Transverse colon (tissue), 4 donors: Measurements from ENCODE around the gene TANGO2. TPM values are rescaled to one million over a fixed set of nuclear protein-coding genes. Genes with fewer than 3 reads are reported as not detected.

Experiments used
- DNase-seq: peaks from one replicate; pipeline ENCODE4 v3.0.0-alpha.2; 2019
- H3K27ac ChIP-seq, 4 donors: fragments of 200-600 bp; sonication (generic); 2 replicates each; pipeline ENCODE4 v1.5.1; 2016 to 2018; ENCODE audit warnings: inconsistent platforms in 4 of 4
- H3K27me3 ChIP-seq: fragments of 200-600 bp; sonication (generic); 2 replicates; pipeline ENCODE4 v1.5.1; 2017; ENCODE audit warnings: inconsistent platforms
- H3K36me3 ChIP-seq, 4 donors: fragments of 200-600 bp; sonication (generic); 2 replicates each; pipeline ENCODE4 v1.5.1; 2017 to 2019; ENCODE audit warnings: inconsistent platforms in 4 of 4
- H3K4me1 ChIP-seq, 4 donors: fragments of 200-600 bp; sonication (generic); 2 replicates each; pipeline ENCODE4 v1.5.1; 2017 to 2020; ENCODE audit warnings: inconsistent platforms in 4 of 4
- H3K4me3 ChIP-seq, 4 donors: fragments of 200-600 bp; sonication (generic); 1 replicate in 1 of 4; 2 replicates in 3 of 4; pipeline versions ENCODE4 v1.5.1 to v1.6.1; 2017 to 2019; ENCODE audit warnings: inconsistent platforms in 4 of 4
- H3K9me3 ChIP-seq, 2 donors: fragments of 200-600 bp; sonication (generic); 2 replicates each; pipeline ENCODE4 v1.5.1; 2017 to 2019; ENCODE audit warnings: inconsistent platforms in 2 of 2
- CTCF ChIP-seq, 5 experiments: fragments of 200-600 bp in 3 of 5; fragments of 450-650 bp in 2 of 5; sonication (generic) in 3 of 5; IDR thresholded peaks; 1 replicate in 2 of 5; 2 replicates in 3 of 5; pipeline ENCODE4 v1.5.1; 2016 to 2017; ENCODE audit warnings: antibody characterized with exemption in 5 of 5, inconsistent platforms in 3 of 5, mild to moderate bottlenecking in 2 of 5, moderate library complexity in 1 of 5
- EP300 ChIP-seq: sonication (generic); formaldehyde crosslinking; IDR thresholded peaks from one replicate; pipeline ENCODE4 v1.6.1; 2017; ENCODE audit warnings: antibody characterized with exemption, low read depth
- POLR2A ChIP-seq: fragments of 450-650 bp; IDR thresholded peaks from one replicate; pipeline ENCODE4 v1.6.1; 2016; ENCODE audit warnings: antibody characterized with exemption, mild to moderate bottlenecking, moderate library complexity
- POLR2AphosphoS5 ChIP-seq, 3 donors: sonication (generic); formaldehyde crosslinking; IDR thresholded peaks; one replicate each; pipeline ENCODE4 v1.6.1; 2016; ENCODE audit warnings: antibody characterized with exemption in 3 of 3
- WGBS, 2 donors: methylation state at CpG; one replicate each; pipeline ENCODE4 v1.1.5; 2018; ENCODE audit warnings: low coverage in 1 of 2; 5-methylcytosine and 5-hydroxymethylcytosine counted together
- in situ Hi-C, 4 donors: fragments of 200-750 bp; cut with MboI; loops; one replicate each; pipeline versions ENCODE4 v1.15.0 to v1.15.1; 2017; ENCODE audit warnings: low sequenced_read_pairs in 3 of 4, low pct_ligation_motif_present in 1 of 4, low pct_unique_long_range_greater_than_20kb in 1 of 4
- intact Hi-C: fragments of 100-400 bp; cut with DNase I; formaldehyde crosslinking; loops from one replicate; pipeline ENCODE4 v1.15.1; 2023; ENCODE audit warnings: low total_unique reads
- total RNA-seq, 4 donors: library from RNA; depleted of rRNA; stranded (reverse); fragments of >200 nt; gene quantifications; one replicate each; pipeline ENCODE4 v1.1.0, GENCODE V29; 2016

TANGO2 gene
- total RNA-seq, 4 donors from 2014 or later: 32.9 to 101 (median 50.6) TPM

- H3K27ac ChIP-seq: peak overlapping the region in 3 of 4 donors; percentile 21 to 87 (median 81)
- H3K36me3 ChIP-seq: no peaks in the 10 kb centered on the region
- TF ChIP-seq POLR2AphosphoS5 (IDR thresholded peaks at IDR 0.05) (no peak), EP300 (no peak), CTCF (IDR thresholded peaks at IDR 0.05) (no peak), POLR2A (no peak)
- H3K4me3 ChIP-seq: no peak overlapping the region
- H3K9me3 ChIP-seq: no peaks in the 10 kb centered on the region
- no peak for DNase-seq
- H3K4me1 ChIP-seq: peaks cover 14 to 24% (median 20%) of the 10 kb centered on the region in 4 donors
- WGBS, 2 donors: 74 to 82% methylated on average over 3 to 10 of the region's 10 CpGs
- no peaks in the 10 kb centered on the region for H3K27me3 ChIP-seq
- in situ Hi-C loops: loop anchor here in 1 of 4 donors (10.0 kb wide), 1 partner anchor 58 kb away; no protein-coding TSS in a partner anchor
- intact Hi-C loops: no loop called here
Observed at GRCh38 chr22:20022978-20023613, 2.2 kb downstream of the TANGO2 start.

GRCh38 chr22:20024225-20024624, 3.3 kb downstream of the TANGO2 start:
- Histone ChIP-seq H3K4me1 (peaks cover 14 to 24% (median 20%) of the 10 kb centered on the region in 4 donors), H3K4me3 (no peak overlapping the region), H3K9me3 (no peaks in the 10 kb centered on the region), H3K36me3 (no peaks in the 10 kb centered on the region), H3K27ac (no peak overlapping the region), H3K27me3 (no peaks in the 10 kb centered on the region)
- no peak for DNase-seq
- intact Hi-C loops (no loop called here), in situ Hi-C loops (loop anchor here in 1 of 4 donors (10.0 kb wide), 1 partner anchor 59 kb away; no protein-coding TSS in a partner anchor)
- TF ChIP-seq POLR2A (no peak), POLR2AphosphoS5 (IDR thresholded peaks at IDR 0.05) (no peak), EP300 (no peak), CTCF (IDR thresholded peaks at IDR 0.05) (no peak)
- WGBS, 2 donors: 78% methylated on average over 13 of the region's 13 CpGs; no CpG with 5 or more reads in 1 of the 2 donors

- 92 to 93% methylated on average over 5 to 15 of the region's 15 CpGs for WGBS, 2 donors
- in situ Hi-C loops (loop anchor here in 1 of 4 donors (10.0 kb wide), 1 partner anchor 60 kb away; no protein-coding TSS in a partner anchor), intact Hi-C loops (no loop called here)
- H3K27ac ChIP-seq: no peak overlapping the region
- no peak for TF ChIP-seq POLR2AphosphoS5 (IDR thresholded peaks at IDR 0.05)
- TF ChIP-seq CTCF (IDR thresholded peaks at IDR 0.05): no peak
- H3K9me3 ChIP-seq: no peaks in the 10 kb centered on the region
- H3K4me1 ChIP-seq: peaks cover 14 to 24% (median 20%) of the 10 kb centered on the region in 4 donors
- no peak for DNase-seq
- no peaks in the 10 kb centered on the region for H3K27me3 ChIP-seq
- no peaks in the 10 kb centered on the region for H3K36me3 ChIP-seq
- H3K4me3 ChIP-seq: no peak overlapping the region
Observed at GRCh38 chr22:20024650-20025397, 3.9 kb downstream of the TANGO2 start.

- DNase-seq: no peak
- intact Hi-C loops: no loop called here
- WGBS, 2 donors: 96 to 100% methylated on average over 1 to 13 of the region's 13 CpGs
Observed at GRCh38 chr22:20025401-20026203, 4.7 kb downstream of the TANGO2 start.

More at GRCh38 chr22:20025401-20026203, 4.7 kb downstream of the TANGO2 start:
- H3K27me3 ChIP-seq: no peaks in the 10 kb centered on the region
- no peaks in the 10 kb centered on the region for H3K9me3 ChIP-seq
- no peak overlapping the region for H3K27ac ChIP-seq
- no peaks in the 10 kb centered on the region for H3K36me3 ChIP-seq
- H3K4me1 ChIP-seq: peaks cover 10 to 18% (median 14%) of the 10 kb centered on the region in 4 donors
- H3K4me3 ChIP-seq: no peak overlapping the region
- in situ Hi-C loops: loop anchor here in 1 of 4 donors (10.0 kb wide), 1 partner anchor 61 kb away; no protein-coding TSS in a partner anchor
- TF ChIP-seq POLR2A: no peak
